Measurements from ENCODE around the gene EFS. TPM values are rescaled to one million over a fixed set of nuclear protein-coding genes. Genes with fewer than 3 reads are reported as not detected.
A peak's percentile ranks its signal among the peaks of the same experiment; 100 is the strongest.

Gene EFS
- 10 to 100 TPM in 11 of 12 donors, not detected in 1; 31.8 to 63.3 (median 48.1) TPM for polyA plus RNA-seq (ENCODE audit: insufficient read length in 12 of 12)
- long read RNA-seq, donor 1, partial matches to known transcripts: 16 of 20 reads
- long read RNA-seq, donor 1, other reads (novel, unspliced or antisense): 0 of 20 reads
- long read RNA-seq, donor 2, transcript EFS-201 (6 exons, 3,118 nt): major isoform, 5 of 24 reads
- long read RNA-seq, donor 2, partial matches to known transcripts: 17 of 24 reads
- long read RNA-seq, donor 2, other reads (novel, unspliced or antisense): 0 of 24 reads
- long read RNA-seq, donor 3, transcript EFS-201 (6 exons, 3,118 nt): major isoform, 5 of 12 reads
- long read RNA-seq, donor 3, partial matches to known transcripts: 6 of 12 reads
- long read RNA-seq, donor 3, other reads (novel, unspliced or antisense): 0 of 12 reads
- long read RNA-seq, donor 4, partial matches to known transcripts: 5 of 8 reads
- long read RNA-seq, donor 4, other reads (novel, unspliced or antisense): 0 of 8 reads
- long read RNA-seq, donor 5, transcript EFS-202 (5 exons, 2,704 nt): minor isoform, 7 of 79 reads
- long read RNA-seq, donor 5, transcript EFS-201 (6 exons, 3,118 nt): major isoform, 8 of 79 reads
- long read RNA-seq, donor 5, partial matches to known transcripts: 64 of 79 reads
- long read RNA-seq, donor 5, other reads (novel, unspliced or antisense): 0 of 79 reads
- long read RNA-seq, donor 6, partial matches to known transcripts: 14 of 17 reads
- long read RNA-seq, donor 6, other reads (novel, unspliced or antisense): 0 of 17 reads
- long read RNA-seq, donor 7, partial matches to known transcripts: 14 of 16 reads
- long read RNA-seq, donor 7, other reads (novel, unspliced or antisense): 0 of 16 reads
- long read RNA-seq, donor 8, transcript EFS-201 (6 exons, 3,118 nt): major isoform, 9 of 83 reads
- long read RNA-seq, donor 8, partial matches to known transcripts: 70 of 83 reads
- long read RNA-seq, donor 8, other reads (novel, unspliced or antisense): 0 of 83 reads
- long read RNA-seq, donor 9, partial matches to known transcripts: 28 of 31 reads
- long read RNA-seq, donor 9, other reads (novel, unspliced or antisense): 0 of 31 reads
- long read RNA-seq, donor 10, transcript EFS-201 (6 exons, 3,118 nt): major isoform, 5 of 66 reads
- long read RNA-seq, donor 10, partial matches to known transcripts: 60 of 66 reads
- long read RNA-seq, donor 10, other reads (novel, unspliced or antisense): 0 of 66 reads
- long read RNA-seq, donor 11, transcript EFS-201 (6 exons, 3,118 nt): major isoform, 6 of 6 reads
- long read RNA-seq, donor 11, partial matches to known transcripts: 0 of 6 reads
- long read RNA-seq, donor 11, other reads (novel, unspliced or antisense): 0 of 6 reads

DNA sequence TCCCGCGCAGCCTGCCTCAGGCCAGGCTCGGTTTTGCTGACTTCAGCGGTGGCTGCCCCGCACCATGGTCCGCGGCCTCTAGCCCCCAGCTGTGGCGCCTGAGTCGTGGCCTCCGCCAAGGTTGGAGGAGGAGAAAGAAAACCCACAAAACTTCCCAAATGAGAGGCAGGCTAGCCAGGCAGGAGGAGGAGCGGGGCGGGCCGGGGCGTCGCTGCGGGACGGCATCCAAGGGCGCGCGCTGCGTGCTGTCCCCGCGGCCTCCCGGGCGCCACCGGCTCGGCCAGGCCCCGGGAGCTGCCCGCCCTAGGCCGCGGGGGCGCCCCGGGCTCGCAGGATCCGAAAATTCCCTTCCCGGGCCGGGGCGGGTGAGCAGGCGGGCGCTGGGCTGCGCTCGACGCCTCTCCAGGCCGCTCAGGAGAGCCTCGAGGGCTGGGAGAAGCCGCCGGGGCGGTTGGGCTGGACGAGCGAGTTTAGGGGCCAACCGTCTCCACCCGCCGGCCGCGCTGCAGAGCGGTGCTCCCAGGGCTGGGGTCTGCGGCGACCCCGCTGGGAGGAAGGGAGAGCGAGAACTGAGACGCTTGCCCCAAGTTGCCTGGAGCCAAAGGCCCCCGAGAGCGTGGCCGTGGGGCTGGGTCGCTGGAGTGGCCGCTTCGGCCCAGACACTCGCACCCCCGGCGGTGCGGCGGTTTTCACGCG lies at the start of gene EFS:
TSS of gene EFS (minus strand) at position 137 of the 696 bp plus-strand sequence. CDS start 147 bp downstream, outside the sequence.
- peak; percentile 77 for DNase-seq

GRCh38 chr14:23414254-23414653 lies 49.3 kb upstream of the EFS start:
- no peak for DNase-seq

DNA sequence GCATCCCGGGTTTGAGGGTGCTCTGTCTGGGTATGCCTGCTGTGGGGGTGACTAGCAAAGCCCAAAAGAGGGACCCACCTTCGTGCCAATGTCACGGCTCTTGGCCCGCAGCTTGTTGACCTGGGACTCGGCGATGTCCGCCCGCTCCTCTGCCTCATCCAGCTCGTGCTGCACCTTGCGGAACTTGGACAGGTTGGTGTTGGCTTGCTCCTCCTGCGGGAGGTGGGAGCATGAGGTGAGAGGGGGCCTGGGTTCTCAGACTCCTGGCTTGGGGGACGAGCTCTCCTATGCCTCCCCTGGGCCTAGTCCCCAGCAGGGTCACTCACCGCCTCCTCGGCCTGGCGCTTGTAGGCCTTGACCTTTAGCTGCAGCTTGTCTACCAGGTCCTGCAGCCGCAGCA lies 48.7 kb upstream of the EFS start:
- DNase-seq: no peak

- DNase-seq: no peak
These were observed 46.9 kb upstream of the EFS start for GRCh38 chr14:23411563-23412525.

DNA sequence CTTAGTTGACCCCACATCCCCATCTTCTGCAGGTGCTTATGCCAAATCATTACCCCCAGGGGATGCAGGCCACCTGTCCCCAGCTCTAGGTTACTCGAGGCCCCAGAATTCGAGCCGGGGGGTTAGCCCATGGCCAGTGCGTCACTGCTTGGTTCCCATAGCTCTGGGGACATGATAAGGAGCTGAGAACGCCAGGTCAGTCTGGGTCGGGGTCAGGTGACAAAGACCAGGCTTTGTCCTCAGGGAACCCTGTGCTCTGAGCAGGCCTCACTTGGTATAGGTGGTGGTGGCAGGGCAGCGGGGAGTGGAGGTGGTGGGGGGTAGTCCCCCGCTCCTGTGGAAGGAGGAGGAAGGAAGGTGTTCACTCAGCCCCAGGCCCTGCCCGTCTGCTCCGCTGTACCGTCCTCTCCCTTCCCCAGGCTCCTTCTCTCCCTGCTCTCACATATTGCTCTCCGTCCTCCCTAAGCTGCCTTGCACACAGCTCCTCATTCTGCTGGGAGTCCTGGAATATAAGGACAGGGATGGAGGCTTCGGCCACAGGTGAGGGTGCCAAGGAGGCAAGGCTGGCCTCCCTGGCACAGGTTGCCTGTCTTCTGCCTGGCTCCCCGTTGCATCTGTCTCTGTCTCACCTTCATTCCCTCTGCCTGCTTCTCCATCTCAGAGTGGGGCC lies 45.1 kb upstream of the EFS start:
- no peak for DNase-seq

GRCh38 chr14:23409475-23409874 lies 44.5 kb upstream of the EFS start:
- no peak for DNase-seq

GRCh38 chr14:23408307-23408630 lies 43.3 kb upstream of the EFS start:
- no peak for DNase-seq

- DNase-seq: no peak
These were observed 42.7 kb upstream of the EFS start, which contains the start of gene MYH6 for GRCh38 chr14:23407516-23408306. MYH6 (minus strand) TSS chr14:23408273; CDS start chr14:23407223, 1,050 bp downstream.

- DNase-seq: no peak
These were observed 41.9 kb upstream of the EFS start for GRCh38 chr14:23406725-23407355.

DNA sequence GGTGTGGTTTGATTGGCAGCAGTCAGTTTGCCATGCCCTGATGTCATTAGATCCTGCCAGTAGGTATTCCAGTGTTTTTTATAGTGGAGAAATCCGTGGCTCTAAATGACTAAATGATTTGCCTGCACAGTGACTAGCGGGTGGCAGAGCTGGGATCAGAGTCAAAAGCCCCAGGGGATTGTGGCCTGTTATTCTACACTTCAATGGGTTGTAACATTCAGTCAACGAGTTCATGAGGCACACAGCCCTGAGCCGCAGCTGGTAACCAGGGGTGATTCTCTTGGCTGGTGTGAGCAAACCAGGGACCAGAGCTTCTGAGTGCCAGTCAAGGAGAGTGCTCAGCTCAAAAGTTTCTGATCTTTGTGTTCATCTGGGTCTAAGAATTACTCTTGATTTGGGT lies 41.3 kb upstream of the EFS start:
- no peak for DNase-seq

GRCh38 chr14:23405516-23406025 lies 40.6 kb upstream of the EFS start:
- DNase-seq: no peak

- DNase-seq: no peak
These were observed 40.1 kb upstream of the EFS start for GRCh38 chr14:23405096-23405495.

GRCh38 chr14:23404331-23404900 lies 39.4 kb upstream of the EFS start:
- no peak for DNase-seq

DNA sequence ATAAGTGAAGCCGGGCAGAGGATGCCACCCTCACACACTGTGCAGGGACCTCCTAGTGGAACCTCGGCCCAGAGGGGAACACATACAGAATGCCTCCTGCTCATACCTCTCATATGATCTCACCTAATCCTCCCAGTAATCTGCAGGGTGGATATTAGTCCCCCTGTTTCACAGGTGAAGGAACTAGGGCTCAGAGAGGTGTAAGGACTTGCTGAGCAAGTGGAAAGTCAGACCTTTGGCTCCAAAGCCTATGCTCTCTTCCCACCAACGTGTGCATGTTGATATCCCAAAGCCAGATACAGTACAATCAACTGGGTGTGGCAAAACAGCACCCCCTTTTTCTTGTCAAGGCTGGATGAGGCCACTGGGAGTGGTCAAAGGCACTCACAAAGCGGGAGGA lies 38.9 kb upstream of the EFS start:
- DNase-seq: no peak

DNA sequence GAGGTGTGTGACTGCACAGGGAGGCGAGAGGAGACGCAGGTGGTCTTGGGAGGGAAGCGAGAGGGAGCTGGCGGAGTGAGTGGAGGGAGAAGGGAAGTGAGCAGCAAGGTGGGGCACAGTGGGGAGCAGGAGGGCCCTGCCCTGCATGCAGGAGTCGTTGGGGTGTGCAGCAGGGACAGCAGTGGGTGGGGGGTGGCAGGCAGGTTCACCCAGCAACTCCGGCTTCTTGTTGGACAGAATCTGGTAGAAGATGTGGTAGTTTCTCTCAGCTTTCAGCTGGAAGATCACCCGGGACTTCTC lies 38.1 kb upstream of the EFS start:
- DNase-seq: no peak

GRCh38 chr14:23402296-23403138 lies 37.5 kb upstream of the EFS start:
- no peak for DNase-seq

- no peak for DNase-seq
These were observed 36.3 kb upstream of the EFS start for GRCh38 chr14:23401291-23401690.
